ENCODE measurements around the gene F13A1. TPM values are rescaled to one million over a fixed set of nuclear protein-coding genes. Genes with fewer than 3 reads are reported as not detected.

The F13A1 gene
- total RNA-seq, 2 donors from 2014 or later, result not detected

DNA sequence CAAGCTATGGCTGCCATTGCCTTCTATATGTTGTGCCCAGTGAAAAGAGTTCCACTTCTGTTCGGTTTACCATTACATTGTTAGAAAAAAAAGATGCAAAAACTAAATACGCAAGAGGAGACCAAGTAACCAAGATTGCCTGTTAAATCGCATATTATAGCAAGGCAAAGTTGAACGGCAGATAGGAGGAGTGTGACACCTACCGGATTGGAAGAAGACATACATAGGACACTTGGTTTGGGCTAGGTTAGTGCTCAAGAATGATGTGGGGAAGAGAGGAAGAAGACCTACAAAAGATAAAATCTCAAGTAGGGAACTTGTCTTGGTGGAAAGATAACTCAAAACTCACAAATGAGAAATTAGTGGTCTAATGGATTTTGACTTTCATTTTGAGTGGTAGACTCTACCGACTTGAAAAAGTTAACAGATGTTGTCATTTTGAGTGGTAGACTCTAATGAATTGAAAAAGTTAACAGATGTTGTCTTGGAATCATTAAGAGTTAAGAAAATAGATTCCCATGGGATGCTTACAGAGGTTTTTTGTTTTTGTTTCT lies 95.5 kb downstream of the F13A1 start:
- Mint-ChIP-seq H3K4me3 (no peak overlapping the region), H3K36me3 (ENCODE audit: insufficient read depth in 2 of 2) (no peaks in the 10 kb centered on the region), H3K9me3 (peaks cover 0 to 2% of the 10 kb centered on the region in 2 donors), H3K27me3 (ENCODE audit: low read depth) (peaks cover 49% of the 10 kb centered on the region), H3K27ac (no peak overlapping the region), H3K4me1 (ENCODE audit: low read depth) (no peaks in the 10 kb centered on the region)
- ATAC-seq (replicated peaks in 1 of 2) (no peak), DNase-seq (no peak)

DNA sequence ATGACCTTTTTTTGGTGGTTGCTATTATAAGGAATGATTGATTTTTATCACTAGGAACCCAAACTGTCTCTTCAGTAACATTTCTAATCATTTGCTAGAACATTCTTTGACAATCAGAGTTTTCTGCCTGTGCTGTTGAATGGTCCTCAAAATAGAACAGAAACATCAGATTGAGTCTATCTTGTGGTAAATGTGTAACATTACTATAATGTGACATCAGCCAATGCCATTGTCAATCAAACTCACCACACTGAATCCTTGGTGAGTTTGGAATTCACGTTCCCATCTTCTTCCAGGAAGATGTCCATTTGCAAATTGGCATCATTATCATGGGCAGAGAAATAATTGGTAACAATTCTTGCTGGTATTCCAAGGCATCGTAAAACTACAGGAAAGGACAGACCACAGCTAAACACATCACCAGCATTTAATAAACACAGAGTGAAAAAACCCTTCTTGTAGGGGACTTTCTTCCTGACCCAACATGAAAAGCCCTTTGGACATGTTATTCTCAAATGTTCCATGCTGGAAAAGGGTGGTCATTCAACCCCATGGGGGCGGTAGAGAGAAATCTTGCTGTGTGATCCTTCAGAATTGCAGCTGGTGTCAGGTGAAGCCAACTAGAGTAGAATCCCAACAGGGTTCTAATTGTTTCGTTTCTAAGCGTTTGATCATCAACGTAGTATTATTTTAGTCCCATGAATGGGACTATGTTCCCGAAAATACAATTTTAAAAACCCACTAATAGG lies 98.5 kb downstream of the F13A1 start:
- Mint-ChIP-seq H3K9me3 (peaks cover 0 to 2% of the 10 kb centered on the region in 2 donors), H3K36me3 (ENCODE audit: insufficient read depth in 2 of 2) (no peaks in the 10 kb centered on the region), H3K4me1 (ENCODE audit: low read depth) (no peaks in the 10 kb centered on the region), H3K4me3 (no peak overlapping the region), H3K27ac (no peak overlapping the region), H3K27me3 (ENCODE audit: low read depth) (peaks cover 49% of the 10 kb centered on the region)
- ATAC-seq (replicated peaks in 1 of 2), result no peak
- DNase-seq, result peak in 1 of 2 donors; percentile 2

DNA sequence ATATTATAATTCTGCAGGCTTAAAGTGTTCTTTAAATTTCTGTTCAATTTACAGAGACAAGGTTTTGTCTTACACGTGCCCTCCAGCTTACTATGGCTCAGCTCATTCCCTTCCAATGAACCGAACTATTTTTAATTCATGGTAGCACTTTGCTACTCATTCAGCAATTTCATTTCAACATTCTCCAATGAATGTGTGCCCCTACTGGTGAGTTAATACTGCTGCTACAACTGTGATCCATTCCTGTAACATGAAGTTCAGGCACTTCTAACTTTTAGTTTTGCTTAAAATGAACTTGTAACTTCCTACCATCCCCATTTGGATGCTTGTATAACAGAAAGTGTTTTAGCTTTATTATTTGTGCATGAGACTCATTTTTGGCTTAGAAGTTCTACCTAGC lies 99.7 kb downstream of the F13A1 start:
- Mint-ChIP-seq H3K27me3 (ENCODE audit: low read depth) (peaks cover 38% of the 10 kb centered on the region), H3K9me3 (no peaks in the 10 kb centered on the region), H3K4me3 (no peak overlapping the region), H3K27ac (no peak overlapping the region), H3K36me3 (ENCODE audit: insufficient read depth in 2 of 2) (no peaks in the 10 kb centered on the region), H3K4me1 (ENCODE audit: low read depth) (no peaks in the 10 kb centered on the region)
- ATAC-seq (replicated peaks in 1 of 2) (no peak), DNase-seq (no peak)

DNA sequence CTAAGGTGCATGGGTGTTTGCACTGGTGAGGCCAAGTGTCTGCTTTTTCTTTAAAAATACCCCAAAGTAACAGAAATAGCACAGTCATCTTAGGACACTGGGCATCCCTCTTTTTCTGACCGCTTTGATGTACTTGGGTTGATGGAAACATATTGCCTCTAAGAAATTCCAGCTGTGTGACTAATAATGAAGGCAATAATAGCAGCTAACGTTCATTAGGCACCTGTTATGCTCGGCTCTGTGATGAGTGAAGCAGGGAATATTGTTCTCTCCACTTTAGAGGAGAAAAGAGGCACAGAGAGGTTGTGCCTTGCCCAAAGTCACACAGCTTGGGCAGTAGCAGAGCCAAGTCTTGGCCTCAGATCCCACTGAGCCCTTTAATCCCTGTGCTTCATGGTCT lies 100.7 kb downstream of the F13A1 start:
- Mint-ChIP-seq H3K4me3 (no peak overlapping the region), H3K27me3 (ENCODE audit: low read depth) (peaks cover 34% of the 10 kb centered on the region), H3K36me3 (ENCODE audit: insufficient read depth in 2 of 2) (no peaks in the 10 kb centered on the region), H3K27ac (no peak overlapping the region), H3K4me1 (ENCODE audit: low read depth) (no peaks in the 10 kb centered on the region), H3K9me3 (no peaks in the 10 kb centered on the region)
- DNase-seq, result no peak
- no peak for ATAC-seq (replicated peaks in 1 of 2)

DNA sequence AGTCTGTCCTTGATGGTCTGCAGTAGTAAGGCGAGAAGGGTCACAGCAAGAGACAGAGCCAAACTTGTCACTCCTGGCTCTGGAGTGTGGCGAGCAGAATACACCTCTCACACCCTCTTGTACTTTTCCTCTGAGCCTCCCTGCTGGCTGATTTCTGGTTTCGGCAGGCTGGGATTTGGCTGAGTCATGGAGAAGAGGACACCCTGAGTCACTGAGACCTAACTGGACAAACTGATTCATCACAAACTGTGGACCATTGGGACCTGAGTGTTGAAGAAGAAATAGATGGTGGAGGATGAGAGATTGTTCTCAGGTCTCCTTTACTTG lies 101.7 kb downstream of the F13A1 start:
- ATAC-seq (replicated peaks in 1 of 2) (no peak), DNase-seq (no peak)
- H3K36me3 Mint-ChIP-seq (ENCODE audit: insufficient read depth in 2 of 2), result no peaks in the 10 kb centered on the region
- peaks cover 28% of the 10 kb centered on the region for H3K27me3 Mint-ChIP-seq (ENCODE audit: low read depth)
- H3K4me1 Mint-ChIP-seq (ENCODE audit: low read depth), result no peaks in the 10 kb centered on the region
- no peak overlapping the region for H3K27ac Mint-ChIP-seq
- H3K9me3 Mint-ChIP-seq, result no peaks in the 10 kb centered on the region
- no peak overlapping the region for H3K4me3 Mint-ChIP-seq

DNA sequence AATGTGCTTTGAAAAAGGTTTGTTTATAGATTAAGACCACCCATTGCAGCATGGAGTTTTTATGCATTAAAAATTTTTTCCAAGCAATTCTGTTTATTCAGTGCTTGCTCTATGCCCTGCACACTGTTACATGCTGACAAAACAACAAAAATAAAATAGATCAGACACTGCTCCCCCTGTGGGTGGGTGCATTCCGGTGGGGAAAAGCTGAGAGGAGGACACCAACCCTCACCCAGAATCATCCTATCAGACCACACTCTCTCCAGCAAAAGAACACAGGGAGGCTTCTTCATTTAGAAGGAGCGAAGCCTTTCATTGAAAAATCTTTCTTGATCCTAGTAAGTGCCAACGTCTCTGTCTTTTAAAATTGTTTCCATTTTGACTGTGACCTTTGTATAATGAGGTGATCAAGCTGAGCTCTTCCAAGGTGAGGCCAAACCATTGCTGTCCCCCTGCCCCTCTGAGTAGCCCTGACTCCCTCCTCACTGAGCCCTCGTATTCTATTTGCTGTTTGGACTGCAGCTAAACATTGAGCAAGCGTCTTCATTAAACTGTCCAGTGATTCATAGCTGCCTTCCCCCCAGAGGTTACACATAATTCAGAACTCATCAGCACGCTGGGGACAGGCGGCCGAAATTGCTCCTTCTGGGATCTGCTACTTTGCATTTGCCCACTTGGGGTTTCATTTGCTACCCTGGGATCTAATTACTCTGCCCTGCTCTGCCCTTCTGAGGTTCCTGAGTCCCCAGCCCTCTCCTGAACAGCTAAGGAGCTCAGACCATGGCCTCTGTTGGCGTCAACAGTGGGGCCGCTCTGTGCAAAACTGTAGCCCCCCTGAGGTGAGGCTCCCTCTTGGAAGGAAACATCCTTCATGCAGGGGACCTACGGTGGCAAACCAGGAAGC lies 102.4 kb downstream of the F13A1 start:
- H3K27ac Mint-ChIP-seq, result no peak overlapping the region
- H3K4me3 Mint-ChIP-seq, result no peak overlapping the region
- no peaks in the 10 kb centered on the region for H3K9me3 Mint-ChIP-seq
- no peak for DNase-seq
- H3K36me3 Mint-ChIP-seq (ENCODE audit: insufficient read depth in 2 of 2), result no peaks in the 10 kb centered on the region
- H3K4me1 Mint-ChIP-seq (ENCODE audit: low read depth), result no peaks in the 10 kb centered on the region
- H3K27me3 Mint-ChIP-seq (ENCODE audit: low read depth), result peaks cover 22% of the 10 kb centered on the region
- no peak for ATAC-seq (replicated peaks in 1 of 2)

DNA sequence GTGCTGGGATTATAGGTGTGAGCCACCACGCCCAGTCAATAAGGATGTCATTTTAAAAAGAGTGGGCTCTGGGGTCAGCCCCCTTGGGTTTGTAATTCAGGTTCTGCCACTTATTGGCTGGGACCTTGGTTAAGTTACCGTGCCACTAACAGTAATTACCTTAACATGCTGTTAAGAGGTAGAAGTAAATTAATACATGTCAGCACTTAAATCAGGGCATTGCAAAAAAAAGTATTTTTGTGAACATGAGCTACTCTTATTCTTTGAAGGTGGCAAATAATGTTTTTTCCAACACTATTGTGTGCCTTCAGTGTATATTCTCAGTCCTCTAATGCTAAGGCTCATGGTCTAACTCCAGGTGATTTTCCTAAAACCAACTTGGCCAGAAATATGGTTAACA lies 109.5 kb downstream of the F13A1 start:
- H3K27ac Mint-ChIP-seq, result no peak overlapping the region
- H3K36me3 Mint-ChIP-seq (ENCODE audit: insufficient read depth in 2 of 2), result peaks cover 5 to 9% of the 10 kb centered on the region in 2 donors
- no peaks in the 10 kb centered on the region for H3K4me1 Mint-ChIP-seq (ENCODE audit: low read depth)
- H3K9me3 Mint-ChIP-seq, result peaks cover 10 to 11% of the 10 kb centered on the region in 2 donors
- DNase-seq (no peak), ATAC-seq (replicated peaks in 1 of 2) (no peak)
- H3K4me3 Mint-ChIP-seq, result no peak overlapping the region
- H3K27me3 Mint-ChIP-seq (ENCODE audit: low read depth), result peaks cover 10% of the 10 kb centered on the region

DNA sequence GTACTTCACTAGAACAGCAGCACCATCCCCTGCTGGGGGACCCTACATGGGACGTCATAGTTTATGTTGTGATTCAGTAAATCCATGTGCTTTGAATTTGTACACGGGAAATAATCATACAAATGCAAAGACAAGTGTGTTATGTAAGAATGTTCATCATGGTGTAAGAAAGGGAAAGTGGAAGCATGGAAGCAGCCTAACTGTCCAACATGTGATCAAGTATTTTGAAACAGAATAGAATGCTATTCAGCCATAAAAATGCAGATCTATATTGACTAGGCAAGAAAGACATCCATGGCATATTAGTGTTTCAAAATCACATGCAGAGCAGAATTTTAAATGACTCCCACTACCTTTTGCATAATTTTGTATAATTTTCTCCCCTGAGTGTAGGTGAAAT lies 117.6 kb downstream of the F13A1 start:
- Mint-ChIP-seq H3K4me1 (ENCODE audit: low read depth) (no peaks in the 10 kb centered on the region), H3K27me3 (ENCODE audit: low read depth) (peaks cover 29% of the 10 kb centered on the region), H3K27ac (no peak overlapping the region), H3K4me3 (no peak overlapping the region), H3K9me3 (peaks cover 3 to 4% of the 10 kb centered on the region in 2 donors), H3K36me3 (ENCODE audit: insufficient read depth in 2 of 2) (peaks cover 0 to 4% of the 10 kb centered on the region in 2 donors)
- DNase-seq (no peak), ATAC-seq (replicated peaks in 1 of 2) (no peak)

DNA sequence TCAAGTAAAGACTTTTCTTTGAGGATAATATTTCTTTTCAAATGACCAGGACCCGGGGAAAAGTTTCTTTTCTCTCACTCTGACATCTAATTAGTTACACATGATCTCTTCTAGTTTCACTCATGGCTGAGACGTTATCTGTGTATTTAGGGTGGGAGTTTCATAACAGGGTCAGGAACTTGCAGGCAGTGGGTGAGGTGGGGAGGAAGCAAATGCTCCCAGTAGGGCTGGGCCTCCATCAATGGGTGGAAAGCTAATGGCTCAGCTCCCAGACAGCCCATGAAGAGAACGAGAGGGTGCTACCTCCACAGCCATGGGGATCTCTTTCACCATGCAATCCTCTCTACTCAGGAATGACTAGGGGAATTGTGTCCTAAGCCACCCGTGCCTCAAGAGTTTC lies 119.3 kb downstream of the F13A1 start:
- peaks cover 23% of the 10 kb centered on the region for H3K27me3 Mint-ChIP-seq (ENCODE audit: low read depth)
- ATAC-seq (replicated peaks in 1 of 2) (no peak), DNase-seq (no peak)
- H3K4me3 Mint-ChIP-seq, result no peak overlapping the region
- H3K36me3 Mint-ChIP-seq (ENCODE audit: insufficient read depth in 2 of 2), result no peaks in the 10 kb centered on the region
- no peak overlapping the region for H3K27ac Mint-ChIP-seq
- H3K4me1 Mint-ChIP-seq (ENCODE audit: low read depth), result no peaks in the 10 kb centered on the region
- no peaks in the 10 kb centered on the region for H3K9me3 Mint-ChIP-seq

DNA sequence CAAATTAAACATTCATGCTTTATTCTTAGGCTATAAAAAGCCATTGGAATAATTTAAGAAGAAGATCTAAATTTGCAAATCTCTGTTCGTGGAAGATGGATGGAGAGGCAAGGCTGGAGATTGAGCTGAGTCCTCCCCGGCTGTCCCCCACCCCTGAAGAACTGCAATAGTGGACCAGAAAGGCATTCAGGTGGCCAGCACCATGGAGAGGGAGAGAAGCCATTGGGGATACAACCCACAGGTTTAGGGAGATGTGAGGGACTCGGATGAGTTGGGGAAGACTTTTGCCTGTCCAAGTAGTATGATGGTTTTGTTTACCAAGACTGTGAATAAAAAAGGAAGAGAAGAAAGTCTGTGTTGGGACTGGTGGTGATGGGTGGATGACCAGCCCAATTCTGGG lies 120.8 kb downstream of the F13A1 start:
- ATAC-seq (replicated peaks in 1 of 2), result no peak
- no peak overlapping the region for H3K4me3 Mint-ChIP-seq
- peaks cover 24% of the 10 kb centered on the region for H3K27me3 Mint-ChIP-seq (ENCODE audit: low read depth)

DNA sequence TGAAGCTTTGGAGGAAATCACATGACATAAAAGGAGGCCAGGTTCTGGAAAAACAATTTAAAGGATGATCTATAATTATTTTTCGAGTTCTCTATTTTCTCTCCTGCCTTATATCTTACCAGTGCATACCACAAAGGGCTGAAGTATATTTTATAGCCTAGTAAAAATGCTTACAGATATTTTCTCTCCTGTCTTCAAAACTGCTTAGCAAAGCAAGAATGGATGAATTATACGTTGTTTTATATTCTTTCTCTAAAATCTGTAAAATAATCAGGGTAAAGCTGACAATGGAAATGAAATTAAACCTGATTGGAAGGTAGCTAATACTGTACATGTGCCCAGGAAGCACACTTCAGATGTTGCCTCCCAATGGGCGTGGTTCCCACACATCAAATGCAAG lies 123.7 kb downstream of the F13A1 start:
- Mint-ChIP-seq H3K4me1 (ENCODE audit: low read depth) (no peaks in the 10 kb centered on the region), H3K27ac (no peak overlapping the region), H3K27me3 (ENCODE audit: low read depth) (peaks cover 41% of the 10 kb centered on the region), H3K9me3 (peaks cover 0 to under 1% of the 10 kb centered on the region in 2 donors), H3K36me3 (ENCODE audit: insufficient read depth in 2 of 2) (no peaks in the 10 kb centered on the region), H3K4me3 (no peak overlapping the region)
- ATAC-seq (replicated peaks in 1 of 2), result no peak
- DNase-seq, result no peak

More for the DNA sequence above, 120.8 kb downstream of the F13A1 start:
- DNase-seq, result no peak
- Mint-ChIP-seq H3K27ac (no peak overlapping the region), H3K4me1 (ENCODE audit: low read depth) (no peaks in the 10 kb centered on the region), H3K9me3 (no peaks in the 10 kb centered on the region), H3K36me3 (ENCODE audit: insufficient read depth in 2 of 2) (no peaks in the 10 kb centered on the region)

DNA sequence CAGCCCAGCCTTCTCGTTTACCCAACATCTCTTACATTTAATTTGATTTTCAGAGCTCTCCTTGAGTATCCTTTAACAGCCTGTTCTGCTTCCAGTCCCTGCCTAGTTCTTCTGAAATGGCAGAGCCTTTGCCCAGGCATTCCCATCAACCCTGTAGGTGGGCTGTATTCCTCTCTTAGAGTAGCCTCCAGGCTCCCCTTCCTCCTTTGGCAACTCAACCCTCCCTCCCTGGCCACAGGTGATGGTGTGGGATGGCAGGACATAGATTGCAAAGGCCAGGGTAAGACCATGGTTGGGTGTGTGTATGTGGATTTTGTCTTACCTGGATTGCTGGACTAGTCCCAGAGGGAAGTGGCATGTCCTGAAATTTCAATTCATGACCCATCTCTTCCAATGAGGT lies 125.4 kb downstream of the F13A1 start:
- ATAC-seq (replicated peaks in 1 of 2), result no peak

DNA sequence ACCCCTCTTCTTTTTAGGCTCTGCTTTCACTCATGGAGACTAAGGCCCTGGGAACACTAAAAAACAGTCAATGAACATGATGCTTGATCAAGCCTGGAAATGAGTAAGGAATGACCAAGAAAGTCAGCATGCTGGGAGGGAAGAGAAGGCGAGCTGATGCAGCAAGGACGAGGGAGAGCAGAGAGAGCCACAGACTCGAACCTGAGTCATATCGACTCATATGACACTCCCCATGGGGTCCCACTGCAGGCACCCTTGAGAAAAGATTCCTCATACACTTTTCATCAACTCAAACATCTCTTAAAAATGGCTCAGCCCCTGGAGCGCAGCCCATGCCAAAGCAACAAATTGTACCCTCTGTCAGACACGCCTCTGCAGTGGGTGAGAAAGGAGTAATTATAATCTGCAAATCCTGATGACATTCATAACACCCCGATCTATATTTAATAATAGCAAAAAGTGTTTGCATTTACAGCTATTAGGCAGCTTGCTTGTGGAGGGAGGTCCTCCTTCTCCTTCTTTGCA lies 127.2 kb downstream of the F13A1 start:
- DNase-seq (no peak), ATAC-seq (replicated peaks in 1 of 2) (no peak)
- no peaks in the 10 kb centered on the region for H3K36me3 Mint-ChIP-seq (ENCODE audit: insufficient read depth in 2 of 2)
- H3K27ac Mint-ChIP-seq, result no peak overlapping the region
- H3K9me3 Mint-ChIP-seq, result peaks cover 2 to 3% of the 10 kb centered on the region in 2 donors
- peaks cover 37% of the 10 kb centered on the region for H3K27me3 Mint-ChIP-seq (ENCODE audit: low read depth)
- H3K4me3 Mint-ChIP-seq, result no peak overlapping the region
- H3K4me1 Mint-ChIP-seq (ENCODE audit: low read depth), result no peaks in the 10 kb centered on the region

More for the DNA sequence above, 125.4 kb downstream of the F13A1 start:
- Mint-ChIP-seq H3K4me3 (no peak overlapping the region), H3K27ac (no peak overlapping the region), H3K27me3 (ENCODE audit: low read depth) (peaks cover 43% of the 10 kb centered on the region), H3K4me1 (ENCODE audit: low read depth) (no peaks in the 10 kb centered on the region), H3K9me3 (peaks cover 2 to 3% of the 10 kb centered on the region in 2 donors), H3K36me3 (ENCODE audit: insufficient read depth in 2 of 2) (no peaks in the 10 kb centered on the region)
- DNase-seq, result no peak

Measured in activated T-cell treated with anti-CD3 and anti-CD28 coated beads, Interleukin-2, amount 50 U/mL, for 72 hours (primary cell).